ENCODE results near the gene XPNPEP1.

- no peak for TF ChIP-seq CTCF (IDR thresholded peaks at IDR 0.05)
- TF ChIP-seq POLR2A (IDR thresholded peaks at IDR 0.05): no peak
Observed at GRCh38 chr10:109920016-109920415, 3.3 kb downstream of the XPNPEP1 start.

All from adrenal gland (tissue), 5 donors.